BLaER1 (cell line): ENCODE data around the gene PARD3.
"Not testable (repeated sequence)": the region's sequence is repeated elsewhere in the genome, so short reads cannot be mapped to it uniquely, and the experiment has no call there.

ENCODE experiments used
- H3K27ac ChIP-seq: shearing (Covaris generic); formaldehyde crosslinking; 2 replicates; pipeline ENCODE4 v1.8.1; 2022
- H3K27me3 ChIP-seq: shearing (Covaris generic); formaldehyde crosslinking; 2 replicates; pipeline ENCODE4 v1.8.1; 2022
- H3K36me3 ChIP-seq: shearing (Covaris generic); formaldehyde crosslinking; 2 replicates; pipeline ENCODE4 v1.8.1; 2022
- H3K4me1 ChIP-seq: shearing (Covaris generic); formaldehyde crosslinking; 2 replicates; pipeline ENCODE4 v1.8.1; 2022
- H3K4me2 ChIP-seq: shearing (Covaris generic); formaldehyde crosslinking; 2 replicates; pipeline ENCODE4 v1.8.1; 2022
- H3K4me3 ChIP-seq: shearing (Covaris generic); formaldehyde crosslinking; 2 replicates; pipeline ENCODE4 v1.8.1; 2022
- H3K9ac ChIP-seq: shearing (Covaris generic); formaldehyde crosslinking; 2 replicates; pipeline ENCODE4 v1.8.1; 2022
- H3K9me3 ChIP-seq: shearing (Covaris generic); formaldehyde crosslinking; 2 replicates; pipeline ENCODE4 v1.8.1; 2022
- H4K20me1 ChIP-seq: shearing (Covaris generic); formaldehyde crosslinking; 2 replicates; pipeline ENCODE4 v1.8.1; 2022
- Cebpa-rat ChIP-seq: shearing (Covaris generic); IDR thresholded peaks from 2 replicates; pipeline ENCODE4 v1.8.1; 2022

PARD3 gene

GRCh38 chr10:34801097-34801733 is 13.9 kb downstream of the PARD3 start:
- Histone ChIP-seq H3K4me3 (no peak overlapping the region), H3K4me1 (peaks cover 5% of the 10 kb centered on the region), H3K9me3 (no peaks in the 10 kb centered on the region), H3K9ac (no peak overlapping the region), H3K36me3 (peaks cover 24% of the 10 kb centered on the region), H3K27me3 (no peaks in the 10 kb centered on the region), H3K27ac (no peak overlapping the region), H4K20me1 (peaks cover 90% of the 10 kb centered on the region), H3K4me2 (no peak overlapping the region)
- TF ChIP-seq Cebpa-rat, result no peak

DNA sequence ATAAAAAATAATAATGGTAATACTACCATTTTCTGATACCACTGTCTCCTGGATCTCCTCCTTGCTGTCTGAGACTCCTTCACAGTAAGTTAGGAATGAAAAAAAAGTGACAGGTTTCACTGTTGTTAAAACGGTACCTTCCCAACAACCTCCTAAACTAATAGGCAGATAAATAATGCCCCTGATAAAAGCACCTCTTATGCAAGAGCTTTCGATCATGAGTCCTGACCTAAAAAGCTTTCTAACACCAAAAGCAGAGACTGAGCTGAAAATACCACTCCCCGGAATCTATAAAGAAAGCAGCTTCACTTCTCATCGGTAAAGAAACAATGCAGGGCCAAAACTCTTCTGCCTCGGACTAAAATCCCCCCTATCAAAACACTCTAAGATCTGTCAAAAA is 14.5 kb downstream of the PARD3 start:
- TF ChIP-seq Cebpa-rat, result no peak
- Histone ChIP-seq H3K4me1 (no peaks in the 10 kb centered on the region), H3K4me3 (no peak overlapping the region), H3K27ac (no peak overlapping the region), H3K4me2 (no peak overlapping the region), H3K9me3 (no peaks in the 10 kb centered on the region), H4K20me1 (peaks cover 86% of the 10 kb centered on the region), H3K9ac (no peak overlapping the region), H3K27me3 (no peaks in the 10 kb centered on the region), H3K36me3 (peaks cover 24% of the 10 kb centered on the region)

- peaks cover 24% of the 10 kb centered on the region for H3K36me3 ChIP-seq
- no peak overlapping the region for H3K4me3 ChIP-seq
These were observed 16.4 kb downstream of the PARD3 start for GRCh38 chr10:34798654-34799053.

GRCh38 chr10:34797155-34797554 is 17.9 kb downstream of the PARD3 start:
- Histone ChIP-seq H3K4me3 (no peak overlapping the region), H4K20me1 (peaks cover 92% of the 10 kb centered on the region), H3K9me3 (no peaks in the 10 kb centered on the region), H3K27me3 (no peaks in the 10 kb centered on the region), H3K27ac (no peak overlapping the region), H3K9ac (no peak overlapping the region), H3K36me3 (peaks cover 24% of the 10 kb centered on the region), H3K4me1 (peaks cover 15% of the 10 kb centered on the region), H3K4me2 (no peak overlapping the region)
- TF ChIP-seq Cebpa-rat, result no peak

More at GRCh38 chr10:34798654-34799053, 16.4 kb downstream of the PARD3 start:
- Histone ChIP-seq H3K9ac (no peak overlapping the region), H3K4me1 (peaks cover under 1% of the 10 kb centered on the region; the same call in 1 of the 2 replicates), H4K20me1 (peaks cover 92% of the 10 kb centered on the region), H3K4me2 (no peak overlapping the region), H3K9me3 (no peaks in the 10 kb centered on the region), H3K27ac (no peak overlapping the region), H3K27me3 (no peaks in the 10 kb centered on the region)
- no peak for TF ChIP-seq Cebpa-rat

GRCh38 chr10:34796133-34796532 is 19.0 kb downstream of the PARD3 start:
- H4K20me1 ChIP-seq, result peaks cover 92% of the 10 kb centered on the region
- H3K27ac ChIP-seq, result no peak overlapping the region
- peaks cover 24% of the 10 kb centered on the region for H3K36me3 ChIP-seq
- peaks cover 25% of the 10 kb centered on the region for H3K4me1 ChIP-seq
- no peak overlapping the region for H3K9ac ChIP-seq
- no peaks in the 10 kb centered on the region for H3K27me3 ChIP-seq
- H3K9me3 ChIP-seq, result no peaks in the 10 kb centered on the region
- TF ChIP-seq Cebpa-rat, result no peak
- no peak overlapping the region for H3K4me3 ChIP-seq
- no peak overlapping the region for H3K4me2 ChIP-seq

DNA sequence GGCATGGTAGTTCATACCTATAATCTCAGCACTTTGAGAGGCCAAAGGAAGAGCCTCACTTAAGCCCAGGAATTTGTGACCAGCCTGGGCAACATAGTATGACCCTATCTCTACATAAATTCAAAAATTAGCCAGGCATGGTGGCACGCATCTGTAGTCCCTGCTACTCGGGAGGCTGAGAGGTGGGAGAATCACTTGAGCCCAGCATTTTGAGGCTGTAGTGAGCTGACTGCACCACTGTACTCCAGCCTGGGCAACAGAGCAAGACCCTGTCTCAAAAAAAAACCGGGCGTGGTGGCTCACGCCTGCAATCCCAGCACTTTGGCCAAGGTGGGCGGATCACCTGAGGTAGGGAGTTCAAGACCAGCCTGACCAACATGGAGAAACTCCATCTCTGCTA is 19.8 kb downstream of the PARD3 start:
- peaks cover 92% of the 10 kb centered on the region for H4K20me1 ChIP-seq
- no peak for TF ChIP-seq Cebpa-rat
- H3K9me3 ChIP-seq, result no peaks in the 10 kb centered on the region
- H3K36me3 ChIP-seq, result peaks cover 24% of the 10 kb centered on the region
- H3K4me1 ChIP-seq, result peaks cover 33% of the 10 kb centered on the region
- H3K27me3 ChIP-seq, result no peaks in the 10 kb centered on the region
- H3K4me2 ChIP-seq, result no peak overlapping the region
- H3K27ac ChIP-seq, result no peak overlapping the region
- no peak overlapping the region for H3K9ac ChIP-seq
- no peak overlapping the region for H3K4me3 ChIP-seq

- Histone ChIP-seq H3K4me3 (no peak overlapping the region), H3K36me3 (peaks cover 23% of the 10 kb centered on the region), H3K27me3 (no peaks in the 10 kb centered on the region), H3K4me1 (peaks cover 38% of the 10 kb centered on the region), H3K9ac (no peak overlapping the region), H4K20me1 (peaks cover 90% of the 10 kb centered on the region), H3K27ac (no peak overlapping the region), H3K4me2 (no peak overlapping the region), H3K9me3 (no peaks in the 10 kb centered on the region)
- no peak for TF ChIP-seq Cebpa-rat
These were observed 20.3 kb downstream of the PARD3 start for GRCh38 chr10:34794835-34795234.

DNA sequence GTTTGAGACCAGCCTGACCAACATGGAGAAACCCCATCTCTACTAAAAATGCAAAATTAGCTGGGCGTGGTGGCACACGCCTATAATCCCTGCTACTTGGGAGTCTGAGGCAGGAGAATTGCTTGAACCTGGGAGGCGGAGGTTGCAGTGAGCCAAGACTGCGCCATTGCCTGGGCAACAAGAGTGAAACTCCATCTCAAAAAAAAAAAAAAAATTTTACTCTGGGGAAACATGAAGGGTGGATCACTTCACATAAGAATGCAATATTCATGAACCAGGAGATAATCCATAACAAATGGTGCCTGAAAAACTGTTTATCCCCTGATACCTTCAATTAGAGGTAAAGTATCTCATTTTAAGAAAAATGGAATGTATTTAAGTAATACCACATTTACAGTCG is 21.5 kb downstream of the PARD3 start:
- not testable (repeated sequence) for H3K4me2 ChIP-seq
- Histone ChIP-seq H4K20me1 (peaks cover 88% of the 10 kb centered on the region), H3K36me3 (peaks cover 12% of the 10 kb centered on the region; the same call in 1 of the 2 replicates)

GRCh38 chr10:34792881-34793280 is 22.2 kb downstream of the PARD3 start:
- Histone ChIP-seq H4K20me1 (peaks cover 82% of the 10 kb centered on the region), H3K4me3 (no peak overlapping the region), H3K9ac (no peak overlapping the region), H3K9me3 (no peaks in the 10 kb centered on the region), H3K4me1 (peaks cover 58% of the 10 kb centered on the region), H3K4me2 (peak overlapping the region; percentile 32), H3K36me3 (peaks cover 12% of the 10 kb centered on the region; the same call in 1 of the 2 replicates), H3K27me3 (no peaks in the 10 kb centered on the region), H3K27ac (0 out of 2 replicates have a peak overlapping the region, but pooled peaks have one; percentile 16)
- TF ChIP-seq Cebpa-rat, result no peak

More for the DNA sequence above, 21.5 kb downstream of the PARD3 start:
- H3K27me3 ChIP-seq, H3K4me3 ChIP-seq, H3K9me3 ChIP-seq, H3K9ac ChIP-seq, H3K27ac ChIP-seq: not testable (repeated sequence)
- peaks cover 51% of the 10 kb centered on the region for H3K4me1 ChIP-seq

DNA sequence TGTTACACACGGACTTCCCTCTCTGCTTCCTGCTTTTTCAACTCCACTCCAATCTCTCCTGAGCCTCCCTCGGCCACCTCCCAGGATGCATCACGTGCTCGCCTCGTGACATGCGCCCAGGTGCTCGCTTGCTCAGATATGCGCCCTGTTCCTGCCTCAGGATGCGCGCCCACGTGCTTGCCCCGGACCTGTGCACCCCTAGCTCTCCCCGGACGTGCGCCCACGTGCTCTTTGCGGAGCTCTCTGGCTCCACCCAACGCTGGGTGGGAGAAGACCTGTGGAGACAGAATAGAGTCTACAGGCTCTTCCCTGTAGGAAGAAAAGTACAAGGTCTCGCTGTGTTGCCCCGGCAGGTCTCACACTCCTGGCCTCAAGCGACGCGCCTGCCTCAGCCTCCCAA is 23.1 kb downstream of the PARD3 start:
- H3K4me3 ChIP-seq, result no peak overlapping the region
- peaks cover 67% of the 10 kb centered on the region for H3K4me1 ChIP-seq
- peak overlapping the region; percentile 86 for H3K4me2 ChIP-seq
- no peak overlapping the region for H3K9ac ChIP-seq
- peaks cover 82% of the 10 kb centered on the region for H4K20me1 ChIP-seq
- no peaks in the 10 kb centered on the region for H3K27me3 ChIP-seq
- peak overlapping the region; percentile 65; the same call in 1 of the 2 replicates for H3K27ac ChIP-seq
- H3K36me3 ChIP-seq, result peaks cover 4% of the 10 kb centered on the region; the same call in 1 of the 2 replicates
- no peaks in the 10 kb centered on the region for H3K9me3 ChIP-seq
- no peak for TF ChIP-seq Cebpa-rat

GRCh38 chr10:34791228-34791627 is 23.9 kb downstream of the PARD3 start:
- peak overlapping the region; percentile 65 for H3K27ac ChIP-seq
- no peak overlapping the region for H3K4me3 ChIP-seq
- TF ChIP-seq Cebpa-rat, result no peak
- H3K27me3 ChIP-seq, result no peaks in the 10 kb centered on the region
- H3K9ac ChIP-seq, result 0 out of 2 replicates have a peak overlapping the region, but pooled peaks have one; percentile 40
- no peaks in the 10 kb centered on the region for H3K9me3 ChIP-seq
- H3K4me2 ChIP-seq, result peak overlapping the region; percentile 86
- peaks cover 84% of the 10 kb centered on the region for H4K20me1 ChIP-seq
- no peaks in the 10 kb centered on the region for H3K36me3 ChIP-seq
- H3K4me1 ChIP-seq, result peaks cover 75% of the 10 kb centered on the region
